ENCODE results near the gene RAD51B.

Gene RAD51B

GRCh38 chr14:68420350-68420749 lies 600.8 kb downstream of the RAD51B start:
- Histone ChIP-seq H3K4me3 (ENCODE audit: low read depth, low read length) (no peak overlapping the region), H3K4me1 (ENCODE audit: control insufficient read depth, insufficient read depth, low read length) (no peaks in the 10 kb centered on the region), H3K27ac (ENCODE audit: extremely low read depth, low read depth, low read length) (no peak overlapping the region), H3K36me3 (ENCODE audit: control insufficient read depth in 2 of 2, insufficient read depth in 1 of 2, low read length in 2 of 2) (no peaks in the 10 kb centered on the region), H3K9me3 (ENCODE audit: control insufficient read depth, insufficient read depth, low read depth, low read length) (no peaks in the 10 kb centered on the region)
- ChIA-PET POLR2A (no interaction called here), CTCF (interaction anchor here (0.7 kb wide), 1 partner anchor 10 kb away, joined by 3 read pairs; no protein-coding TSS in a partner anchor)
- TF ChIP-seq ZNF426 (tag by site-specific recombination; IDR thresholded peaks at IDR 0.05) (no peak), RBAK (tag by site-specific recombination; IDR thresholded peaks at IDR 0.05) (no peak), ZNF341 (tag by site-specific recombination; IDR thresholded peaks at IDR 0.05; ENCODE audit: low read depth) (0 out of 2 replicates have a peak, but pooled peaks have one; percentile 10)

GRCh38 chr14:68421116-68421515 lies 601.5 kb downstream of the RAD51B start:
- Histone ChIP-seq H3K9me3 (ENCODE audit: control insufficient read depth, insufficient read depth, low read depth, low read length) (no peaks in the 10 kb centered on the region), H3K27ac (ENCODE audit: extremely low read depth, low read depth, low read length) (no peak overlapping the region), H3K4me3 (ENCODE audit: low read depth, low read length) (no peak overlapping the region), H3K4me1 (ENCODE audit: control insufficient read depth, insufficient read depth, low read length) (no peaks in the 10 kb centered on the region), H3K36me3 (ENCODE audit: control insufficient read depth in 2 of 2, insufficient read depth in 1 of 2, low read length in 2 of 2) (no peaks in the 10 kb centered on the region)
- TF ChIP-seq ZNF112 (tag by site-specific recombination; IDR thresholded peaks at IDR 0.05): no peak
- peak; percentile 69 for TF ChIP-seq ZIC2 (tag by site-specific recombination; IDR thresholded peaks at IDR 0.05)
- no peak for TF ChIP-seq ELK4 (IDR thresholded peaks at IDR 0.05; ENCODE audit: borderline replicate concordance, low read depth, low read length)
- POLR2A ChIA-PET: no interaction called here
- CTCF ChIA-PET: interaction anchor here (0.6 to 0.7 kb wide), 2 partner anchors 10 to 404 kb away, joined by 3 read pairs; no protein-coding TSS in a partner anchor

- H3K36me3 ChIP-seq (ENCODE audit: control insufficient read depth in 2 of 2, insufficient read depth in 1 of 2, low read length in 2 of 2): no peaks in the 10 kb centered on the region
- no peak overlapping the region for H3K27ac ChIP-seq (ENCODE audit: extremely low read depth, low read depth, low read length)
- H3K4me3 ChIP-seq (ENCODE audit: low read depth, low read length): no peak overlapping the region
- TF ChIP-seq ZBTB10 (tag by site-specific recombination; IDR thresholded peaks at IDR 0.05): no peak
- TF ChIP-seq ZNF16 (tag by site-specific recombination; IDR thresholded peaks at IDR 0.05; ENCODE audit: low read depth): no peak
- TF ChIP-seq GFI1B (tag by site-specific recombination; IDR thresholded peaks at IDR 0.05): no peak
- TF ChIP-seq ZNF692 (tag by site-specific recombination; IDR thresholded peaks at IDR 0.05): no peak
- no peak for TF ChIP-seq ZNF335 (tag by site-specific recombination; conservative IDR thresholded peaks at IDR 0.05)
- no peak for TF ChIP-seq ZNF121 (tag by site-specific recombination; IDR thresholded peaks at IDR 0.05)
- TF ChIP-seq ZNF530 (tag by site-specific recombination; IDR thresholded peaks at IDR 0.05; ENCODE audit: low read depth): no peak
- no peak for TF ChIP-seq ZFP41 (tag by site-specific recombination; IDR thresholded peaks at IDR 0.05; ENCODE audit: borderline replicate concordance)
- no peak for TF ChIP-seq ZNF629 (tag by site-specific recombination; IDR thresholded peaks at IDR 0.05)
- no peak for TF ChIP-seq ZNF140 (tag by site-specific recombination; IDR thresholded peaks at IDR 0.05)
- TF ChIP-seq PRDM10 (tag by site-specific recombination; IDR thresholded peaks at IDR 0.05): no peak
- no peak for TF ChIP-seq ZNF350 (tag by site-specific recombination; IDR thresholded peaks at IDR 0.05)
- no peak for TF ChIP-seq ZNF175 (tag by site-specific recombination; IDR thresholded peaks at IDR 0.05)
- no peak for TF ChIP-seq ZNF626 (tag by site-specific recombination; IDR thresholded peaks at IDR 0.05)
- no peak for TF ChIP-seq ZNF248 (tag by site-specific recombination; IDR thresholded peaks at IDR 0.05)
- CTCF ChIA-PET: interaction anchor here (0.6 kb wide), 1 partner anchor 872 kb away, joined by 3 read pairs; no protein-coding TSS in a partner anchor
- H3K9me3 ChIP-seq (ENCODE audit: control insufficient read depth, insufficient read depth, low read depth, low read length): no peaks in the 10 kb centered on the region
- H3K4me1 ChIP-seq (ENCODE audit: control insufficient read depth, insufficient read depth, low read length): no peaks in the 10 kb centered on the region
- POLR2A ChIA-PET: no interaction called here
These were observed 604.1 kb downstream of the RAD51B start for GRCh38 chr14:68423686-68424085.

Data from HEK293 (cell line).